ENCODE data around the gene HSD17B3. TPM values are rescaled to one million over a fixed set of nuclear protein-coding genes. Genes with fewer than 3 reads are reported as not detected.

The HSD17B3 gene
- total RNA-seq, 1 experiment from 2014 or later: not detected

GRCh38 chr9:96342571-96343245, 40.7 kb upstream of the HSD17B3 start:
- BruUV-seq (replicated peaks): no TSS peak
- Histone ChIP-seq H3K9me3 (ENCODE audit: insufficient read depth, low read depth) (no peaks in the 10 kb centered on the region), H3K79me2 (ENCODE audit: low read depth) (no peaks in the 10 kb centered on the region), H3K9me2 (ENCODE audit: insufficient read depth) (no peaks in the 10 kb centered on the region), H4K20me1 (ENCODE audit: insufficient read depth) (no peaks in the 10 kb centered on the region), H3K4me1 (replicated peaks; ENCODE audit: insufficient read depth) (peaks cover 36% of the 10 kb centered on the region), H3K27ac (no peak overlapping the region), H3K27me3 (ENCODE audit: insufficient read depth, low read depth) (no peaks in the 10 kb centered on the region), H3F3A (ENCODE audit: insufficient read depth, low read depth) (peaks cover 46% of the 10 kb centered on the region), H3K36me3 (ENCODE audit: low read depth) (0 out of 2 replicates have a peak, but pooled peaks cover 6% of the 10 kb centered on the region), H3K4me3 (no peak overlapping the region), H2AFZ (no peak overlapping the region), H3K4me2 (no peak overlapping the region)
- CTCF ChIA-PET: no interaction called here
- POLR2A ChIA-PET (ENCODE audit: unreplicated experiment): no interaction called here
- intact Hi-C loops (cut with micrococcal nuclease; ENCODE audit: unreplicated experiment): loop anchor here (5.0 kb wide), 1 partner anchor 35 kb away; no protein-coding TSS in a partner anchor
- TF ChIP-seq CTCF (conservative IDR thresholded peaks at IDR 0.05) (no peak), EZH2 (IDR thresholded peaks at IDR 0.05; ENCODE audit: low read depth) (no peak)
- no peak for DNase-seq

GRCh38 chr9:96340707-96341106, 38.7 kb upstream of the HSD17B3 start:
- H3K4me1 ChIP-seq (replicated peaks; ENCODE audit: insufficient read depth): peaks cover 36% of the 10 kb centered on the region
- H3K4me2 ChIP-seq: no peak overlapping the region
- intact Hi-C loops (cut with micrococcal nuclease; ENCODE audit: unreplicated experiment): loop anchor here (5.0 kb wide), 1 partner anchor 37 kb away; no protein-coding TSS in a partner anchor

GRCh38 chr9:96338299-96338698, 36.3 kb upstream of the HSD17B3 start:
- Histone ChIP-seq H3K27ac (no peak overlapping the region), H4K20me1 (ENCODE audit: insufficient read depth) (no peaks in the 10 kb centered on the region), H3K4me3 (no peak overlapping the region), H3K27me3 (ENCODE audit: insufficient read depth, low read depth) (no peaks in the 10 kb centered on the region), H3F3A (ENCODE audit: insufficient read depth, low read depth) (peaks cover 21% of the 10 kb centered on the region), H3K9me3 (ENCODE audit: insufficient read depth, low read depth) (no peaks in the 10 kb centered on the region), H3K79me2 (ENCODE audit: low read depth) (no peaks in the 10 kb centered on the region), H3K4me2 (no peak overlapping the region), H3K4me1 (replicated peaks; ENCODE audit: insufficient read depth) (peaks cover 22% of the 10 kb centered on the region), H3K9me2 (ENCODE audit: insufficient read depth) (no peaks in the 10 kb centered on the region), H3K36me3 (ENCODE audit: low read depth) (no peaks in the 10 kb centered on the region), H2AFZ (no peak overlapping the region)
- intact Hi-C loops (cut with micrococcal nuclease; ENCODE audit: unreplicated experiment): no loop called here
- ChIA-PET CTCF (interaction anchor here (0.5 to 0.6 kb wide), 2 partner anchors 324 to 328 kb away, joined by 3 to 7 read pairs; no protein-coding TSS in a partner anchor), POLR2A (ENCODE audit: unreplicated experiment) (no interaction called here)
- no peak for DNase-seq
- TF ChIP-seq EZH2 (IDR thresholded peaks at IDR 0.05; ENCODE audit: low read depth) (no peak), CTCF (conservative IDR thresholded peaks at IDR 0.05) (no peak)
- BruUV-seq (replicated peaks): no TSS peak

More at GRCh38 chr9:96340707-96341106, 38.7 kb upstream of the HSD17B3 start:
- Histone ChIP-seq H3K27ac (peak overlapping the region; percentile 39), H3K27me3 (ENCODE audit: insufficient read depth, low read depth) (no peaks in the 10 kb centered on the region), H3F3A (ENCODE audit: insufficient read depth, low read depth) (peaks cover 42% of the 10 kb centered on the region), H4K20me1 (ENCODE audit: insufficient read depth) (no peaks in the 10 kb centered on the region), H3K9me3 (ENCODE audit: insufficient read depth, low read depth) (no peaks in the 10 kb centered on the region), H2AFZ (no peak overlapping the region), H3K36me3 (ENCODE audit: low read depth) (0 out of 2 replicates have a peak, but pooled peaks cover 6% of the 10 kb centered on the region), H3K4me3 (no peak overlapping the region), H3K79me2 (ENCODE audit: low read depth) (no peaks in the 10 kb centered on the region), H3K9me2 (ENCODE audit: insufficient read depth) (no peaks in the 10 kb centered on the region)
- TF ChIP-seq CTCF (conservative IDR thresholded peaks at IDR 0.05) (no peak), EZH2 (IDR thresholded peaks at IDR 0.05; ENCODE audit: low read depth) (no peak)
- DNase-seq: no peak
- CTCF ChIA-PET: no interaction called here
- POLR2A ChIA-PET (ENCODE audit: unreplicated experiment): no interaction called here
- no TSS peak for BruUV-seq (replicated peaks)

Data from PC-9 (cell line).